Measurements from ENCODE around the gene MRAP. TPM values are rescaled to one million over a fixed set of nuclear protein-coding genes. Genes with fewer than 3 reads are reported as not detected.

MRAP gene
- total and polyA plus RNA-seq, 9 of the 15 experiments (the other 6 are each of a cell fraction or from before 2014, with no cell fraction given) = 0.63 to 2.3 TPM; not detected in 7

- TF ChIP-seq ARID2 (IDR thresholded peaks at IDR 0.05) = no peak
Observed at GRCh38 chr21:32252136-32252535, 46.5 kb upstream of the MRAP start (continued).

GRCh38 chr21:32253215-32253641, 45.4 kb upstream of the MRAP start:
- Histone ChIP-seq H3K4me2 (ENCODE audit: insufficient read depth, low read length) (no peak overlapping the region), H3K27me3 (ENCODE audit: control insufficient read depth in 2 of 2, insufficient read depth in 2 of 2, low read length in 2 of 2) (peaks cover 44 to 55% of the 10 kb centered on the region in 2 experiments), H3K9ac (ENCODE audit: insufficient read depth in 1 of 2, low read depth in 2 of 2, low read length in 2 of 2) (no peak overlapping the region), H3K36me3 (ENCODE audit: control insufficient read depth, insufficient read depth, low read length) (no peaks in the 10 kb centered on the region), H4K20me1 (replicated peaks; ENCODE audit: control insufficient read depth, insufficient read depth, low read length) (no peaks in the 10 kb centered on the region), H3K27ac (ENCODE audit: extremely low read depth, low read depth, low read length) (no peak overlapping the region), H2AFZ (ENCODE audit: low read depth, low read length) (no peak overlapping the region), H3K4me1 (replicated peaks in 1 of 2; ENCODE audit: control insufficient read depth in 2 of 2, insufficient read depth in 2 of 2, low read length in 2 of 2) (no peaks in the 10 kb centered on the region), H3K9me1 (ENCODE audit: control insufficient read depth, insufficient read depth, low read length) (no peaks in the 10 kb centered on the region), H3K9me3 (replicated peaks; ENCODE audit: control insufficient read depth, insufficient read depth, low read depth, low read length) (no peaks in the 10 kb centered on the region), H3K4me3 (no peak overlapping the region), H3K79me2 (ENCODE audit: control insufficient read depth, insufficient read depth, low read length) (no peaks in the 10 kb centered on the region)
- BruUV-seq (replicated peaks) = no TSS peak
- 4% methylated on average over 7 of the region's 7 CpGs for WGBS (ENCODE audit: insufficient coverage, low coverage, missing lambda C conversion rate)
- intact Hi-C loops (cut with micrococcal nuclease) = no loop called here
- POLR2A ChIA-PET = interaction anchor here (0.7 kb wide), 1 partner anchor 391 kb away, joined by 3 read pairs; no protein-coding TSS in a partner anchor
- FAIRE-seq (no peak), ATAC-seq (peak; percentile 28; the same call in 1 of the 3 replicates), DNase-seq (ENCODE audit: extremely low read depth in 1 of 4, low spot score in 3 of 4) (no peak)
- TF ChIP-seq SRSF3 (IDR thresholded peaks at IDR 0.05; ENCODE audit: insufficient read depth, low read length) (no peak), ZNF507 (tag; conservative IDR thresholded peaks at IDR 0.05) (no peak), MEIS2 (IDR thresholded peaks at IDR 0.05; ENCODE audit: partially characterized antibody) (peak; percentile 12), NRF1 (conservative IDR thresholded peaks at IDR 0.05 in 1 of 2, IDR thresholded peaks at IDR 0.05 in 1 of 2) (peak; percentile 56 to 63), PKNOX1 (IDR thresholded peaks at IDR 0.05) (peak; percentile 65), POLR2AphosphoS5 (IDR thresholded peaks at IDR 0.05; ENCODE audit: control insufficient read depth, insufficient read depth, low read depth, low read length) (no peak), ZNF174 (CRISPR knock-in tag; IDR thresholded peaks at IDR 0.05) (no peak), DIDO1 (tag; IDR thresholded peaks at IDR 0.05; ENCODE audit: low read depth) (no peak), HDAC6 (IDR thresholded peaks at IDR 0.05; ENCODE audit: low read depth, low read length) (no peak), ZNF23 (CRISPR knock-in tag; IDR thresholded peaks at IDR 0.05) (no peak), ETS2 (tag; IDR thresholded peaks at IDR 0.05; ENCODE audit: borderline replicate concordance, poor library complexity, severe bottlenecking) (no peak), MYC (IDR thresholded peaks at IDR 0.05; ENCODE audit: low read depth, low read length) (no peak), MYC (CRISPR knock-in tag; IDR thresholded peaks at IDR 0.05; ENCODE audit: borderline replicate concordance, low read depth) (no peak), MCM3 (IDR thresholded peaks at IDR 0.05) (no peak), PRMT5 (CRISPR knock-in tag; IDR thresholded peaks at IDR 0.05) (no peak), HCFC1 (IDR thresholded peaks at IDR 0.05; ENCODE audit: low read depth, low read length) (no peak), CCAR2 (IDR thresholded peaks at IDR 0.05; ENCODE audit: low read depth, low read length) (no peak), SNRNP70 (optimal IDR thresholded peaks at IDR 0.05; ENCODE audit: low read depth, low read length) (no peak), RBFOX2 (IDR thresholded peaks at IDR 0.05; ENCODE audit: low read depth, low read length) (no peak)
- in situ Hi-C loops (cut with MboI) = no loop called here
- CTCF ChIA-PET (ENCODE audit: low intra/inter-chr PET ratio) = no interaction called here

All from K562 (cell line).